Measurements from ENCODE around the gene RALA.
A peak's percentile ranks its signal among the peaks of the same experiment; 100 is the strongest.
"Not testable (repeated sequence)": the region's sequence is repeated elsewhere in the genome, so short reads cannot be mapped to it uniquely, and the experiment has no call there.

Gene RALA

DNA sequence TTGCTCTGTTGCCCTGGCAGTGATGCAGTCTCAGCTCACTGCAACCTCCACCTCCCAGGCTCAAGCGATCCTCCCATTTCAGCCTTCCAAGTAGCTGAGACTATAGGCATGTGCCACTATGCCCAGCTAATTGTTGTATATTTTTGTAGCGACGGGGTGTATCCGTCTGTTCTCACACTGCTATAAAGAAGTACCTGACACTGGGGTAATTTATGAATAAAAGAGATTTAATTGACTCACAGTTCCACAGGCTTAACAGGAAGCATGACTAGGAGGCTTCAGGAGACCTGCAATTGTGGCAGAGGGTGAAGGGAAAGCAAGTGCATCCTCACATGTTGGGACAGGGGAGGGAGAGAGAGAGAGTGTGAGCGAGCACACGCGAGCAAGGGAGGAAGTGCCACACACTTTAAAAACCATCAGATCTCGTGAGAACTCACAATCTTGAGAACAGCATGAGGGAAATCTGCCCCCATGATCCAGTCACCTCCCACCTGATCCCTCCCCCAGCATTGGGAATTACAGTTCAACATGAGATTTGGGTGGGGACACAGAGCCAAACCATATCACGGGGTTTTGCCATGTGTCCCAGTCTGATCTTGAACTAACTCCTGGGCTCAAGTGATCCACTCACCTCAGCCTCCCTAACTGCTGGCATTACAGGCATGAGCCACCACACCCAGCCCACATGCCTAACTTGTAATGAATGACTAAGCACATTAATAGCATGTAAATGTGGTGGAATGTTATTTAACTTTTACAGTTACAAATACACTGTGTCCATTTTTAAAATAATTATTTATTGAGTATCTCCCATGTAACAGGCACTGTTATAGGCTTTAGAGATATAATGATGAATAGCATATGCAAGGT is 65.5 kb downstream of the RALA start:
- DNase-seq: no peak

- DNase-seq: no peak
Observed at GRCh38 chr7:39691821-39692220, 68.4 kb downstream of the RALA start.

GRCh38 chr7:39693086-39693485 is 69.7 kb downstream of the RALA start:
- not testable (repeated sequence) for DNase-seq

DNA sequence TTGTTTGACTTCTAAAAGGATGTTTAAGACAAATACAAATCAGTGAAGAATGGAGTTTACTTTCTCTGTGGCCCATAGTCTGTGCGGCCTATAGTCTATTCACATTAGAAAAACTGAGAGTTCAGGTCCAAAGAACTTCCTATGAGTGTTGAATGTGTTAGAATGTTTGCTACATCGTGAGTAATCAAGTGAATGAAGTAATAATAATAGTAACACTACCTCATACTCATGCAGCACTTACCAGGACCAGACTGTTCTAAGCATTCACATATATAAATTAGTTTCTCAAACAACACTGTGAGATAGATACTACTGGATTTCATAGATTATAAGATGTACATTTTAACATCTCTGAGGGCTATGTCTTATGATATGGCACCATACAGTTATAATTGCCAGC is 70.4 kb downstream of the RALA start:
- DNase-seq: no peak

DNA sequence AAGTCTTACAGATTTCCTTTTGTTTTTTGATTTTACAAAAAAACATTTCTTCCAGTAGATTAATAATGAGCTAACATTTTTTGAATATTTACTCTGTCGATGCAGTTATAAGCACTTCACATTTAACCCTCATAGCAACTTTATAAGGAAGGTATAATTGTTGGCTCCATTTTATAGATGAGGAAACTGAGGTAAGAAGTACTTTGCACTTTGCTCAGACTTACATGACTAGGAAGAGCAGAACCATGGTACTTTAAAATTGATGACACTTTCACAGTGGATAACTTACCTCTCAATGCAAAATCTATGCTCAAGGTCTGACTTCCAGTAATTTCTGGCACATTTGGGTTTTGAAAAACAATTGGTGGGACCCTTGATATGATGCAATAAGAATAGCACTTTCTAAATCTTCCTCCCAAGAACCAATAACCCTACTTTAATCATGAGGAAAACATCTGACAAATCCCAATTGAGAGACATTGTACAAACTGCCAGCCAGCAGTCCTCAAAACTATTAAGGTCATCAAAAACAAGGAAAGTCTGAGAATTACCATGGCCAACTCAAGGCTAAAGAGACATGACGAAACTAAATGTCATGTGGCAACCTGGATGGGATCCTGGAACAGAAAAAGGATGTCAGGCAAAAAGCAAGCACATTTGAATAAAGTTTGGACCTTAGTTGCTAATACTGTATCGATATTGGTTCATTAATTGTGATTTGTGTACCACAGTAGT is 72.6 kb downstream of the RALA start:
- DNase-seq: no peak

DNA sequence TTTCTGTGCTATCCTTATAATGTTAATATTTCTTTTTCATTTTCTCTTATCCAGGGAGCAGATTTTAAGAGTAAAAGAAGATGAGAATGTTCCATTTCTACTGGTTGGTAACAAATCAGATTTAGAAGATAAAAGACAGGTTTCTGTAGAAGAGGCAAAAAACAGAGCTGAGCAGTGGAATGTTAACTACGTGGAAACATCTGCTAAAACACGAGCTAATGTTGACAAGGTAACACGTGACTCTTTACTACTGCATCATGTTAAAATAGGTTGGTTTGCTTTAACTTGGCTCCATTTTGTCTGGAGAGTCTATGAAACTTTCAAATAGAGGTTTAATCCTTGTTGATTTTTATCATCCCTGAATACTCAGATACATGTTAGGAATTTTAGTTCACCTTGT is 73.3 kb downstream of the RALA start:
- no peak for DNase-seq

GRCh38 chr7:39697483-39697882 is 74.1 kb downstream of the RALA start:
- no peak for DNase-seq

- DNase-seq: no peak
Observed at GRCh38 chr7:39700165-39700564, 76.8 kb downstream of the RALA start.

- no peak for DNase-seq
Observed at GRCh38 chr7:39700932-39701331, 77.6 kb downstream of the RALA start.

GRCh38 chr7:39702133-39702532 is 78.8 kb downstream of the RALA start:
- no peak for DNase-seq

- no peak for DNase-seq
Observed at GRCh38 chr7:39703144-39703543, 79.8 kb downstream of the RALA start.

- DNase-seq: no peak
Observed at GRCh38 chr7:39709029-39709428, 85.7 kb downstream of the RALA start.

- DNase-seq: no peak
Observed at GRCh38 chr7:39709768-39710311, 86.5 kb downstream of the RALA start.

- DNase-seq: no peak
Observed at GRCh38 chr7:39712751-39713150, 89.4 kb downstream of the RALA start.

GRCh38 chr7:39714447-39715091 is 91.2 kb downstream of the RALA start:
- DNase-seq: no peak

GRCh38 chr7:39720586-39720985 is 97.2 kb downstream of the RALA start:
- DNase-seq: no peak

- DNase-seq: no peak
Observed at GRCh38 chr7:39721345-39721744, 98.0 kb downstream of the RALA start.

- no peak for DNase-seq
Observed at GRCh38 chr7:39721919-39722597, 98.7 kb downstream of the RALA start.

DNA sequence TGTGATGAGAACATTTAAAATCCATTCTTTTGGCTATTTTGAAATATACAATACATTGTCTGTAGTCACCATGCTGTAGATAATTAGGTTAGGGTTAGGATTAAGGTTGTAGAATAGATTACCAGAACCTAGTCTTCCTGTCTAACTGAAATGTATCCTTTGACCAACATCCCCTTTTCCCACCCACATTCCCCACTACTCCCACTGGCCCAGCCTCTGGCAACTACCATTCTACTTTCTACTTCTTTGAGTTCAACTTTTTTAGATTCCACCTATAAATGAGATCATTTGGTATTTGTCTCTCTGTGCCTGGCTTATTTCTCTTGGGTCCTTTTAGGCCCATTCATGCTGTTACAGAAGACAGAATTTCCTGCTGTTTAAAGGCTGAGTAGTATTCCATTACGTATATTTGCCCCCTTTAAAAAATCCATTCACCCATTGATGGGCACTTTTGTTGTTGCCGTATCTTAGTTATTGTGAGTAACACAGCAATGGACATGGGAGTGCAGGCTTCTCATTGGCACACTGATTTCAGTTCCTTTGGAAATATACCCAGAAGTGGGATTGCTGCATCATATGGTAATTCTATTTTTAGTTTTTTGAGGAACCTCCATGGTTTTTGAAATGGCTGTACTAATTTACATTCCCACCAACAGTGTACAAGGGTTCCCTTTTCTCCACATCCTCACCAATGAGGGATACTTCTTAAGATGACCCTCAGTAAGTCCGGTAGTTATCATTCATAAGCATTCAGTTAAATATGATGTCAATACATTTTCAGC is 104.0 kb downstream of the RALA start:
- no peak for DNase-seq

- peak; percentile 98 for DNase-seq
Observed at GRCh38 chr7:39732837-39733804, 109.7 kb downstream of the RALA start.
